Measurements from ENCODE around the gene AP4S1.

The AP4S1 gene

DNA sequence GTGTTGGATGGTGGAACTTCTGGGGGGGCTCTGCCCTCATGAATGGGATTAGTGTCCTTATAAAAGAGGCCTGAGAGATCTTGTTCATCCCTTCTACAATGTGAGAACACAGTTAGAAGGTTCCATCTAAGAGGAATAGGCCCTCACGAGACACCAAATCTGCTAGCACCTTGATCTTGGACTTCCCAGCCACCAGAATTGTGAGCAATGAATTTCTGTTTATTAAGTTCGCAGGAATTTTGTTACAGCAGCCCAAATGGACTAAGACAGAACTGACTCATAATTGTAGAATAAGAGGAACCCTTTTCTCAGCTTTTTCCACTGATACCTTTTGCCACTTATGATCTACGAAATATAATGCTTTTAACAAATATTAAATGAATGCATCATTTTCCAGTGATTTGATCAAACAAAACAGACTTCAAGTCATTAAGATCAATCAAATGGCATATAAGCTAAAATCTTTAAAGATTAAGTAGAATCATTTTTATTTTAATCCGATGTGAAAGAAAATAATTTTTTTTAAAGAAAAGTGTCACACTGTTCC, 113.9 kb downstream of the AP4S1 start:
- Histone ChIP-seq H3K36me3 (ENCODE audit: control insufficient read depth, insufficient read depth, low read length) (peaks cover 21% of the 10 kb centered on the region), H3K4me1 (ENCODE audit: control insufficient read depth, insufficient read depth, low read length) (no peaks in the 10 kb centered on the region), H3K27ac (ENCODE audit: low read depth, low read length) (no peak overlapping the region), H3K9ac (ENCODE audit: low read length) (no peak overlapping the region), H3K27me3 (ENCODE audit: control insufficient read depth, insufficient read depth, low read length) (no peaks in the 10 kb centered on the region), H3K4me3 (ENCODE audit: low read length) (no peak overlapping the region)

DNA sequence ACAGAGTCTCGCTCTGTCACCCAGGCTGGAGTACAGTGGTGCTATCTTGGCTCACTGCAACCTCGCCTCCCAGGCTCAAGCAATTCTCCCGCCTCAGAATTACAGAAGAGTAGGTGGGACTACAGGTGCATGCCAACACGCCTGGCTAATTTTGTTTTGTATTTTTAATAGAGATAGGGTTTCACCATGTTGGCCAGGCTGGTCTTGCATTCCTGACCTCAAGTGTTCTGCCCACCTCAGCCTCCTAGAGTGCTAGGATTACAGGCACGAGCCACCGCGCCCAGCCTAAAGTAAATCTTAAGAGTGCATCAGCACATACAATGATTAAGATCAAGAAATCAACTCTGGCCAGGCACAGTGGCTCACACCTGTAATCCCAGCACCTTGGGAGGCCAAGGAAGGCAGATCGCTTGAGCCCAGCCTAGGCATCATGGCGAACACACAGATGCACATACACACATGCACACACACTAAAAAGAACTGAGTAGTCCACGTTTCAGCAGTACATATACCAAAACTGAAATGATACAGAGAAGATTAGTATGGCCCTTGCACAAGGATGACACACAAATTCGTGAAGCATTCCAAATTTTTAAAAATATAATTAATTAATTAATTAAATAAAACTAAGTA, 117.1 kb downstream of the AP4S1 start:
- no peak overlapping the region for H3K9ac ChIP-seq (ENCODE audit: low read length)
- H3K36me3 ChIP-seq (ENCODE audit: control insufficient read depth, insufficient read depth, low read length), result peaks cover 17% of the 10 kb centered on the region
- no peaks in the 10 kb centered on the region for H3K4me1 ChIP-seq (ENCODE audit: control insufficient read depth, insufficient read depth, low read length)
- no peaks in the 10 kb centered on the region for H3K27me3 ChIP-seq (ENCODE audit: control insufficient read depth, insufficient read depth, low read length)
- H3K27ac ChIP-seq (ENCODE audit: low read depth, low read length), result no peak overlapping the region
- no peak overlapping the region for H3K4me3 ChIP-seq (ENCODE audit: low read length)

All from rectal smooth muscle tissue (tissue), 1 donor.